ENCODE results near the gene TPT1.

TPT1 gene

DNA sequence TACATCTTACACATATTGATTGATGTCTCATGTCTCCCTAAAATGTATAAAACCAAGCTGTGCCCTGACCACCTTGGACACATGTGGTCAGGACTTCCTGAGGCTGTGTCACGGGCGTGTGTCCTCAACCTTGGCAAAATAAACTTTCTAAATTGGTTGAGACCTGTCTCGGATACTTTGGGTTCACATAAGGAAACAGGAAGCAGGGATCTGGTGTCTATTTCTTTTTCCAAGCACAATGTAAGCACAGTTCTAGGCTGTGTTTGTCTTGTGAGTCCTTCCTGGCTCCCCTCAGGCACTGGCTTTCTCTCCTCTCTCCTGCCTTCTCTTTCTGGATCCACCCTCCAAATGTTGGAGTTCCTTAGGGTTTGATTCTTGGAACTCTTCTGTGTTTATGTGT, 27.6 kb upstream of the TPT1 start:
- H3K4me1 ChIP-seq (ENCODE audit: control insufficient read depth, insufficient read depth, low read length): peaks cover 4% of the 10 kb centered on the region
- 91 to 92% methylated on average over 3 of the region's 3 CpGs for WGBS, 2 experiments
- H3K27me3 ChIP-seq (ENCODE audit: control insufficient read depth, insufficient read depth, low read length, poor library complexity, severe bottlenecking): no peaks in the 10 kb centered on the region
- H3K4me3 ChIP-seq (ENCODE audit: insufficient read depth, low read depth, low read length): no peak overlapping the region
- H3K9me3 ChIP-seq (ENCODE audit: control insufficient read depth, low read length): no peaks in the 10 kb centered on the region
- peaks cover 4% of the 10 kb centered on the region for H3K36me3 ChIP-seq (ENCODE audit: control insufficient read depth, insufficient read depth, low read length)
- no peak overlapping the region for H3K27ac ChIP-seq (ENCODE audit: insufficient read depth, low read depth, low read length, poor library complexity, severe bottlenecking)

GRCh38 chr13:45368005-45368404, 27.0 kb upstream of the TPT1 start:
- Histone ChIP-seq H3K36me3 (ENCODE audit: control insufficient read depth, insufficient read depth, low read length) (peaks cover 4% of the 10 kb centered on the region), H3K27ac (ENCODE audit: insufficient read depth, low read depth, low read length, poor library complexity, severe bottlenecking) (no peak overlapping the region), H3K27me3 (ENCODE audit: control insufficient read depth, insufficient read depth, low read length, poor library complexity, severe bottlenecking) (no peaks in the 10 kb centered on the region), H3K4me3 (ENCODE audit: insufficient read depth, low read depth, low read length) (no peak overlapping the region), H3K9me3 (ENCODE audit: control insufficient read depth, low read length) (no peaks in the 10 kb centered on the region), H3K4me1 (ENCODE audit: control insufficient read depth, insufficient read depth, low read length) (peaks cover 4% of the 10 kb centered on the region)
- 87 to 90% methylated on average over 4 of the region's 4 CpGs for WGBS, 2 experiments

- Histone ChIP-seq H3K4me1 (ENCODE audit: control insufficient read depth, insufficient read depth, low read length) (peaks cover 3% of the 10 kb centered on the region), H3K27ac (ENCODE audit: insufficient read depth, low read depth, low read length, poor library complexity, severe bottlenecking) (no peak overlapping the region), H3K36me3 (ENCODE audit: control insufficient read depth, insufficient read depth, low read length) (peaks cover 4% of the 10 kb centered on the region), H3K9me3 (ENCODE audit: control insufficient read depth, low read length) (no peaks in the 10 kb centered on the region), H3K4me3 (ENCODE audit: insufficient read depth, low read depth, low read length) (no peak overlapping the region), H3K27me3 (ENCODE audit: control insufficient read depth, insufficient read depth, low read length, poor library complexity, severe bottlenecking) (no peaks in the 10 kb centered on the region)
- WGBS, 2 experiments: 83 to 89% methylated on average over 2 of the region's 2 CpGs
Observed at GRCh38 chr13:45367358-45367757, 26.4 kb upstream of the TPT1 start.

DNA sequence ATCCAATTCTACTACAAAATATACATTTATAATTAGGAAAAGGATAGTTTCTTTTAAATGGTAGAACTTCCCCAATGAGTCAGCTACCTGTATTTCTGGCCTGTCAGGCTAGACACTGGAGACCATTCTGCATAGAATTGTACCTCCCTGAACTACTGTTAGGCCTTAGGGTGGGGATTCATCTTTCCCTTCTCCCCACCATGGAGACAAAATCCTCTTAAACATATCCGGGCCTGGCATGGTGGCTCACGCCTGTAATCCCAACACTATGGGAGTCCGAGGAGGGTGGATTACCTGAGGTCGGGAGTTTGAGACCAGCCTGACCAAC, 24.5 kb upstream of the TPT1 start:
- Histone ChIP-seq H3K27ac (ENCODE audit: insufficient read depth, low read depth, low read length, poor library complexity, severe bottlenecking) (no peak overlapping the region), H3K4me3 (ENCODE audit: insufficient read depth, low read depth, low read length) (no peak overlapping the region), H3K9me3 (ENCODE audit: control insufficient read depth, low read length) (no peaks in the 10 kb centered on the region), H3K4me1 (ENCODE audit: control insufficient read depth, insufficient read depth, low read length) (no peaks in the 10 kb centered on the region), H3K36me3 (ENCODE audit: control insufficient read depth, insufficient read depth, low read length) (peaks cover 4% of the 10 kb centered on the region), H3K27me3 (ENCODE audit: control insufficient read depth, insufficient read depth, low read length, poor library complexity, severe bottlenecking) (no peaks in the 10 kb centered on the region)
- 87 to 90% methylated on average over 4 of the region's 4 CpGs for WGBS, 2 experiments

GRCh38 chr13:45364876-45365557, 24.0 kb upstream of the TPT1 start:
- Histone ChIP-seq H3K27ac (ENCODE audit: insufficient read depth, low read depth, low read length, poor library complexity, severe bottlenecking) (no peak overlapping the region), H3K4me1 (ENCODE audit: control insufficient read depth, insufficient read depth, low read length) (no peaks in the 10 kb centered on the region), H3K36me3 (ENCODE audit: control insufficient read depth, insufficient read depth, low read length) (peaks cover 8% of the 10 kb centered on the region), H3K4me3 (ENCODE audit: insufficient read depth, low read depth, low read length) (no peak overlapping the region), H3K9me3 (ENCODE audit: control insufficient read depth, low read length) (no peaks in the 10 kb centered on the region), H3K27me3 (ENCODE audit: control insufficient read depth, insufficient read depth, low read length, poor library complexity, severe bottlenecking) (no peaks in the 10 kb centered on the region)
- 94 to 97% methylated on average over 9 to 10 of the region's 10 CpGs for WGBS, 2 experiments

GRCh38 chr13:45362939-45363338, 22.0 kb upstream of the TPT1 start:
- H3K27ac ChIP-seq (ENCODE audit: insufficient read depth, low read depth, low read length, poor library complexity, severe bottlenecking): no peak overlapping the region
- WGBS, 2 experiments: 79 to 86% methylated on average over 2 of the region's 2 CpGs
- no peaks in the 10 kb centered on the region for H3K4me1 ChIP-seq (ENCODE audit: control insufficient read depth, insufficient read depth, low read length)
- H3K36me3 ChIP-seq (ENCODE audit: control insufficient read depth, insufficient read depth, low read length): peaks cover 8% of the 10 kb centered on the region
- no peaks in the 10 kb centered on the region for H3K27me3 ChIP-seq (ENCODE audit: control insufficient read depth, insufficient read depth, low read length, poor library complexity, severe bottlenecking)
- no peak overlapping the region for H3K4me3 ChIP-seq (ENCODE audit: insufficient read depth, low read depth, low read length)
- no peaks in the 10 kb centered on the region for H3K9me3 ChIP-seq (ENCODE audit: control insufficient read depth, low read length)

DNA sequence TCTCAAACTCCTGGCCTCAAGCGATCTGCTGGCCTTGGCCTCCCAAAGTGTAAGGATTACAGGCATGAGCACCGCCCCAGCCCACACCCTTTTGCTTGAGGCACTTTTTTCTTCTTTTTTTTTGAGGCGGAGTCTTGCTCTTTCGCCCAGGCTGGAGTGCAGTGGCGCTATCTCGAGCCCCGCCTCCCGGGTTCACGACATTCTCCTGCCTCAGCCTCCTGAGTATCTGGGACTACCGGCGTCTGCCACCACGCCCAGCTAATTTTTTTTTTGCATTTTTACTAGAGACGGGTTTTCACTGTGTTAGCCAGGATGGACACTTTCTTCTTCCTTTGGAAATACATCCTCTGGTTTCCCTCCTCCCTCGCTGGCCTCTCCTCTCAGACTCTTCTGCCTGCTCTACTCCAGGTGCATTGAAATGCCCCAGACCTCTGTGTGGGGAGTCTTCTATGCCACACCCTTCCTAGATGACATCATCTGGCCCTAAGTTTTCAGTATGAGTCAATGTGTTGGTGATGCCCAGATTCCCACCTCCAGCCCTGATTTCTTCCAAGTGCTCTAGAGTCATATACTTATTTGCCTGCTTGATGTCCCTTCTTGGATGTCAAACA, 20.7 kb upstream of the TPT1 start:
- Histone ChIP-seq H3K27me3 (ENCODE audit: control insufficient read depth, insufficient read depth, low read length, poor library complexity, severe bottlenecking) (no peaks in the 10 kb centered on the region), H3K4me3 (ENCODE audit: insufficient read depth, low read depth, low read length) (no peak overlapping the region), H3K27ac (ENCODE audit: insufficient read depth, low read depth, low read length, poor library complexity, severe bottlenecking) (no peak overlapping the region), H3K4me1 (ENCODE audit: control insufficient read depth, insufficient read depth, low read length) (no peaks in the 10 kb centered on the region), H3K36me3 (ENCODE audit: control insufficient read depth, insufficient read depth, low read length) (peaks cover 8% of the 10 kb centered on the region), H3K9me3 (ENCODE audit: control insufficient read depth, low read length) (no peaks in the 10 kb centered on the region)
- 93 to 94% methylated on average over 14 of the region's 14 CpGs for WGBS, 2 experiments

DNA sequence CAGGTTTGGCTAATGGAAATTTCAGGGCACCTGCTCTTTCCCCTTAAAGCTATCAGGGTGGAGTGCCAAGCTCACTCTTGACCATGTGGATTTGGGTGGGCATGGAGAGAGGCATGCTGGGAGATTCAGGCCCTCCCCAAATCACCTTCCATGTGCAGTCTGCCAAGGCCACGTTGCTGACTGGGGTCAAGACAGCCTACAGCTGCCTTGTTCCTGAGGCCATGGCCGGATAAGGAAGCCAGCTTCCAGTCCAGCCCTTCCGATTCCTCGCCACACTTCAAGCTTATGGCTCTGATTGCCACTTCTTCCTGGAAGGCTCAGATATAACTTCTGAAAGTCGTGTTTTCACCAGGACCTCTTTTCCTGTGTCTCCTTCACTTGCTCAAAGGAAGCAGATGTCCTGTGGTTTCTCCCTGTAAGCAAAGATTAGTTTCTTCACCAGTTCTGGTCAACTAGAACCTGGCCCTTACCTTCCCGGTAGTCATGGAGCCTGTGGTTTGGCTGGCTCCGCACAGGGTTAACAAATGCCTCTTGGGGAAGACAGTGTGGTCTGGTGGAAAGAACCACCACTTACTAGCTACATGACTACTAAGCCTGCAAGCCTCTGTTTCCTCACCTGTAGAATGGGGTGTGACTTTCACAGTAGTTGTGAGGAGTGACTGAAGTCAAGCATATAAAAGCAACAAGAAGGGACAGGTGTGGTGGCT, 16.1 kb upstream of the TPT1 start:
- H3K27me3 ChIP-seq (ENCODE audit: control insufficient read depth, insufficient read depth, low read length, poor library complexity, severe bottlenecking): no peaks in the 10 kb centered on the region
- no peak overlapping the region for H3K4me3 ChIP-seq (ENCODE audit: insufficient read depth, low read depth, low read length)
- peaks cover 12% of the 10 kb centered on the region for H3K36me3 ChIP-seq (ENCODE audit: control insufficient read depth, insufficient read depth, low read length)
- H3K27ac ChIP-seq (ENCODE audit: insufficient read depth, low read depth, low read length, poor library complexity, severe bottlenecking): no peak overlapping the region
- no peaks in the 10 kb centered on the region for H3K9me3 ChIP-seq (ENCODE audit: control insufficient read depth, low read length)
- WGBS, 2 experiments: 95 to 96% methylated on average over 7 of the region's 7 CpGs
- no peaks in the 10 kb centered on the region for H3K4me1 ChIP-seq (ENCODE audit: control insufficient read depth, insufficient read depth, low read length)

- Histone ChIP-seq H3K4me1 (ENCODE audit: control insufficient read depth, insufficient read depth, low read length) (no peaks in the 10 kb centered on the region), H3K27ac (ENCODE audit: insufficient read depth, low read depth, low read length, poor library complexity, severe bottlenecking) (no peak overlapping the region), H3K27me3 (ENCODE audit: control insufficient read depth, insufficient read depth, low read length, poor library complexity, severe bottlenecking) (no peaks in the 10 kb centered on the region), H3K9me3 (ENCODE audit: control insufficient read depth, low read length) (no peaks in the 10 kb centered on the region), H3K36me3 (ENCODE audit: control insufficient read depth, insufficient read depth, low read length) (peaks cover 22% of the 10 kb centered on the region), H3K4me3 (ENCODE audit: insufficient read depth, low read depth, low read length) (no peak overlapping the region)
- 74 to 100% methylated on average over 1 of the region's 1 CpG for WGBS, 2 experiments
Observed at GRCh38 chr13:45353895-45354294, 12.9 kb upstream of the TPT1 start.

DNA sequence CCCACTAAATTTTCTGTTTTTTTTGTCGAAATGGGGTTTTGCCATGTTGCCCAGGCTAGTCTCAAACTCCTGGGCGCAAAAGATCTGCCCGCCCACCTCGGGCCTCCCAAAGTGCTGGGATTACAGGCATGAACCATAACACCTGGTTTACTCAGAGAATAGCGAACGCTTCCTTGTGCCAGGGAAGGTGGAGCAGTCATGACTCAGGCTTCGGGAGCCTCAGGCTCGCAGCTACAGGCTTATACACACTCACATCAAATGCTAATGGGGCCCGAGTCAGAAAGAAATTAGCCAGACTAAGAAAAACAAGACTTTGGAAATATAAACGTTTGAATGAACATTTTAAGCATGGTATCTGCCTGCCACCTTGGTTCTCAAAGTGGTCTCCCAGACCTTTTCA, 11.0 kb upstream of the TPT1 start:
- H3K36me3 ChIP-seq (ENCODE audit: control insufficient read depth, insufficient read depth, low read length): peaks cover 22% of the 10 kb centered on the region

More for the DNA sequence above, 11.0 kb upstream of the TPT1 start:
- Histone ChIP-seq H3K4me1 (ENCODE audit: control insufficient read depth, insufficient read depth, low read length) (no peaks in the 10 kb centered on the region), H3K27me3 (ENCODE audit: control insufficient read depth, insufficient read depth, low read length, poor library complexity, severe bottlenecking) (no peaks in the 10 kb centered on the region), H3K9me3 (ENCODE audit: control insufficient read depth, low read length) (no peaks in the 10 kb centered on the region), H3K27ac (ENCODE audit: insufficient read depth, low read depth, low read length, poor library complexity, severe bottlenecking) (no peak overlapping the region), H3K4me3 (ENCODE audit: insufficient read depth, low read depth, low read length) (no peak overlapping the region)
- 88 to 91% methylated on average over 10 of the region's 10 CpGs for WGBS, 2 experiments

Measured in ectodermal cell (in vitro differentiated cells).